Loucy (cell line): ENCODE measurements around the gene BHMT.

Experiments
- H2AFZ ChIP-seq: fragments of 200-600 bp; sonication (generic); 2 replicates; pipeline ENCODE4 v1.6.0; 2016; ENCODE audit warnings: antibody characterized with exemption, mild to moderate bottlenecking, low read length, moderate library complexity
- H3F3A ChIP-seq: fragments of 200-600 bp; 2 replicates; pipeline ENCODE4 v1.6.0; 2016; ENCODE audit warnings: antibody characterized with exemption, low read depth, mild to moderate bottlenecking
- H3K27me3 ChIP-seq: fragments of 200-600 bp; sonication (generic); 2 replicates; pipeline ENCODE4 v1.6.1; 2014; ENCODE audit warnings: low read length, mild to moderate bottlenecking; ENCODE audit not compliant: insufficient read depth, poor library complexity, severe bottlenecking
- H3K36me3 ChIP-seq: fragments of 200-600 bp; sonication (generic); 2 replicates; pipeline ENCODE4 v1.6.1; 2016; ENCODE audit warnings: low read length; ENCODE audit not compliant: insufficient read depth
- H3K4me1 ChIP-seq: fragments of 200-600 bp; sonication (generic); 2 replicates; pipeline ENCODE4 v1.5.1; 2014; ENCODE audit warnings: low read length, mild to moderate bottlenecking; ENCODE audit not compliant: insufficient read depth, poor library complexity, severe bottlenecking
- H3K4me2 ChIP-seq: fragments of 200-600 bp; sonication (generic); 2 replicates; pipeline ENCODE4 v1.6.0; 2014; ENCODE audit warnings: antibody characterized with exemption, low read length, low read depth, mild to moderate bottlenecking; ENCODE audit not compliant: poor library complexity, severe bottlenecking
- H3K4me3 ChIP-seq: fragments of 200-600 bp; sonication (generic); 2 replicates; pipeline ENCODE4 v1.5.1; 2014; ENCODE audit warnings: low read length, mild to moderate bottlenecking, mixed read lengths; ENCODE audit not compliant: poor library complexity, severe bottlenecking
- H3K79me2 ChIP-seq: fragments of 200-600 bp; sonication (generic); 2 replicates; pipeline ENCODE4 v1.6.1; 2014; ENCODE audit warnings: low read length; ENCODE audit not compliant: insufficient read depth
- H3K9ac ChIP-seq: fragments of 200-600 bp; sonication (generic); 2 replicates; pipeline ENCODE4 v1.6.0; 2014; ENCODE audit warnings: mild to moderate bottlenecking, low read depth, low read length, moderate library complexity; ENCODE audit not compliant: poor library complexity, severe bottlenecking
- H3K9me2 ChIP-seq: fragments of 200-600 bp; sonication (generic); replicated peaks from 2 replicates; pipeline ENCODE4 v1.6.1; 2016; ENCODE audit warnings: low read depth, low read length, mixed read lengths
- H3K9me3 ChIP-seq: fragments of 200-600 bp; sonication (generic); 2 replicates; pipeline ENCODE4 v1.6.1; 2014; ENCODE audit warnings: mild to moderate bottlenecking, antibody characterized with exemption, low read length, low read depth; ENCODE audit not compliant: insufficient read depth
- H4K20me1 ChIP-seq: fragments of 200-600 bp; sonication (generic); 2 replicates; pipeline ENCODE4 v1.6.0; 2014; ENCODE audit warnings: antibody characterized with exemption, low read length, mild to moderate bottlenecking; ENCODE audit not compliant: insufficient read depth, poor library complexity, severe bottlenecking
- CTCF ChIP-seq: fragments of 200-600 bp; sonication (generic); conservative IDR thresholded peaks from 2 replicates; pipeline ENCODE4 v1.5.1; 2014; ENCODE audit warnings: mild to moderate bottlenecking, antibody characterized with exemption, low read length
- EZH2phosphoT487 ChIP-seq: fragments of 200-600 bp; IDR thresholded peaks from 2 replicates; pipeline ENCODE4 v1.6.1; 2018; ENCODE audit warnings: antibody characterized with exemption, mild to moderate bottlenecking, moderate library complexity, borderline replicate concordance

The BHMT gene

GRCh38 chr5:79076819-79077218, 34.8 kb upstream of the BHMT start:
- H3K36me3 ChIP-seq: no peaks in the 10 kb centered on the region
- H3F3A ChIP-seq: no peaks in the 10 kb centered on the region
- no peak overlapping the region for H3K9ac ChIP-seq
- no peak overlapping the region for H3K4me3 ChIP-seq
- no peaks in the 10 kb centered on the region for H3K9me2 ChIP-seq
- no peak for TF ChIP-seq EZH2phosphoT487
- TF ChIP-seq CTCF: no peak
- no peaks in the 10 kb centered on the region for H3K9me3 ChIP-seq
- no peak overlapping the region for H2AFZ ChIP-seq
- no peak overlapping the region for H3K4me2 ChIP-seq
- no peaks in the 10 kb centered on the region for H3K79me2 ChIP-seq
- H3K27me3 ChIP-seq: no peaks in the 10 kb centered on the region
- H4K20me1 ChIP-seq: no peaks in the 10 kb centered on the region
- H3K4me1 ChIP-seq: peaks cover 4% of the 10 kb centered on the region

DNA sequence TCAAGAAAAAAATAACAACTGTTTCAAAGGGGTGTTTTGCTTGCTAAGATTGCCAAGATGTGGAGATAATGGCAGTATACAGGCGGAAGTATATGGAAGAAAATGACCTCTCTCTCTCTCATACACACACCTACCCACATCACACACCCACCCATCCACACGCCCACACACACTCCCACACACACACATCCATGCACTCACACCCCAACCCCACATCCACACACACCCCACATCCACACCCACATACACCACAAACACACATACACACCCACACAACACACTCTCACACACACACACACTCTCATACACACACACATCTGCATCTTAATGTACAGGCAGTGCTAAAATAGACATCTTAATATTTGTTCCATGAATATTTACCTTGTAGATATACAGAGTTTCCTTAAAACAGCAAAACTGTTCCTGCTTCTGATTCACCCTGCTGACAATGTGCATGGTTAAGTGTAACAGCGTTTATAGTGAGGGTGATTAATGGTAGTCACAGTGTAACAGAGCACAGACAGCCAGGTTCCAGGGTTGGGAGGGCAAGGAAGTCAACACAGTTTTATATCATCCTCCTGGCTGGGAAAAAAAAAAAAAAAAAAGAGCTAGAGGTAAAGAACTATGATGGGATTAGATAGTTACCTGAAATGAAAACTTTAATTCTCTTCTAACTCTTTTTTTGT, 33.8 kb upstream of the BHMT start:
- TF ChIP-seq EZH2phosphoT487 (no peak), CTCF (no peak)
- Histone ChIP-seq H3K36me3 (no peaks in the 10 kb centered on the region), H3K9me2 (no peaks in the 10 kb centered on the region), H4K20me1 (no peaks in the 10 kb centered on the region), H3K4me2 (no peak overlapping the region), H2AFZ (no peak overlapping the region), H3F3A (no peaks in the 10 kb centered on the region), H3K4me1 (peaks cover 4% of the 10 kb centered on the region), H3K9me3 (no peaks in the 10 kb centered on the region), H3K79me2 (no peaks in the 10 kb centered on the region), H3K4me3 (no peak overlapping the region), H3K9ac (no peak overlapping the region), H3K27me3 (no peaks in the 10 kb centered on the region)

- Histone ChIP-seq H3K27me3 (no peaks in the 10 kb centered on the region), H3K9ac (no peak overlapping the region), H2AFZ (no peak overlapping the region), H3K4me1 (no peaks in the 10 kb centered on the region), H3K9me2 (no peaks in the 10 kb centered on the region), H3K4me3 (no peak overlapping the region), H3K79me2 (no peaks in the 10 kb centered on the region), H3K4me2 (no peak overlapping the region), H3K9me3 (no peaks in the 10 kb centered on the region), H3F3A (no peaks in the 10 kb centered on the region), H3K36me3 (no peaks in the 10 kb centered on the region), H4K20me1 (no peaks in the 10 kb centered on the region)
- TF ChIP-seq EZH2phosphoT487 (no peak), CTCF (no peak)
These were observed 30.8 kb upstream of the BHMT start for GRCh38 chr5:79080804-79081203.
